ENCODE data around the gene KIF19.

KIF19 gene

DNA sequence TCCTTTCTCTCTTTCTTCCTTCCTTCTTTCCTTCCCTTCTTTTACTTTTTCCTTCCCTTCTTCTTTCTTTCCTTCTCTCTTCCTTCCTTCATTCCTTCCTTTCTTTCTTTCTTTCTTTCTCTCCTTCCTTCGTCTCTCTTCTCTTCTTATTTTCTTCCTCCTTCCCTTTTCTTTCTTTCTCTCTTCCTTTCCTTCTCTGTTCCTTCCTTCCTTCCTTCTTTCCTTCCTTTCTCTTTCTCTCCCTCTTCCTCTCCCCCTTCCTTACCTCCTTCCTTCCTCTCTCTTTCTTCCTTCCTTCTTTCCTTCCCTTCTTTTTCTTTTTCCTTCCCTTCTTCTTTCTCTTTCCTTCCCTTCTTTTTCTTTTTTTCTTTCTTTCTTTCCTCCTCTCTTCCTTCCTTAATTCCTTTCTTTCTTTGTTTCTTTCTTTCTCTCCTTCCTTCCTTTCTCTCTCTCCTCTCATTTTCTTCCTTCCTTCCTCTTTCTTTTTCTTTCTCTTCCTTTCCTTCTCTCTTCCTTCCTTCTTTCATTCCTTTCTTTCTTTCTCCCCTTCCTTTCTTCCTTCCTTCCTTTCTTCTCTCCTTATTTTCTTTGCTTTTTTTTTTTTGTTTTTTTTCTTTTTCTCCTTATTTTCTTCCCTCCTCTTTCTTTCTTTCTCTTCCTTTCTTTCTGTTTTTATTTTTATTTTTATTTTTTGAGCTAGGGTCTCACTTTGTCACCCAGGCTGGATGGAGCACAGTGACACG is 64.1 kb downstream of the KIF19 start:
- H3K9me3 Mint-ChIP-seq = peaks cover 2% of the 10 kb centered on the region

DNA sequence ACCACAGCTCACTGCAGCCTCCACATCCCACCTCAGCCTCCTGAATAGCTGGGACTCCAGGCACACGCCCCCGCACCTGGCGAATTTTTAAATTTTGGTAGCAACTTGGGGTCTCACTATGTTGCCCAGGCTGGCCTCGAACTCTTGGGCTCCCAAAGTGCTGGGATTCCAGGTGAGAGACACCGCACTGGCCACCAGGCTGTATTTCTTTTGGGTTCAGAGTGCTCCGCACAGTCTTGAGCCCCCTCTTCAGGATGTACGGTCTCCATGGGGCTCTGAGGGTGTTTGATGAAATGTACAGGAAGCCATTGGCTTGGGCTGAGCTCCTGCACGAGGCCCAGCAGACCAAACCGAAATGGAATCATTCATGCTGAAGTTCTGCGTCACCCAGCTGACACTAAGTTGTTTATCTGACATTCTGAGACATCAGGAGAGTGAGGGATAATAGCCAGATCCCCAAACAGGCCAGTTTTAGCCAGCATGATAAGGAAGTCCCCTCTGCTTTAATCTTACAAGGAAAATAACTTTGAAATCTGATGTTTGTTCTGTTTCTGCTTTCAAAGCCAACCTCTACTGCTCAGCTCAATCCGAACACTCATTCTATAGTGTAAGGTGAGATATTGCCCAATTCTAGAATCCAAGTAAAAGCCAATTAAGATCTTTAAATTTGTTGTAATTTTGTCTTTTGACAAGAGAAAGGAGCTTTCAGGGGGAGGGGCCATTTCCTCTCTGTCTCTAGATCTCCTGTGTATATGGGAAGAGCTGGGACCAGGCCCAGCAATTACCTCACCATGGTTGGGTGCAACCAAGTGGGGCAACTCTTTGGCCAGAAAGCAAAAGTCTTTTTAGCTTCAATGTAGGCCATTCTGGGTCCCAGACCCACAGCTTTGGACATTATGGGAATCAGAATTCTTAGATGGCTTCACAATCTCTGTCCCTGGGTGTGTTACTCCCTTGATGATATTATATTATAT is 64.9 kb downstream of the KIF19 start:
- H3K36me3 Mint-ChIP-seq (ENCODE audit: low read depth) = no peaks in the 10 kb centered on the region
- peaks cover 8% of the 10 kb centered on the region for H3K27me3 Mint-ChIP-seq (ENCODE audit: low read depth)

More for the DNA sequence above, 64.1 kb downstream of the KIF19 start:
- peaks cover 39% of the 10 kb centered on the region for H3K4me1 Mint-ChIP-seq
- H3K27ac Mint-ChIP-seq = no peak overlapping the region
- no peaks in the 10 kb centered on the region for H3K36me3 Mint-ChIP-seq (ENCODE audit: low read depth)
- peaks cover 5% of the 10 kb centered on the region for H3K27me3 Mint-ChIP-seq (ENCODE audit: low read depth)
- no peak for TF ChIP-seq CTCF (IDR thresholded peaks at IDR 0.05; ENCODE audit: unreplicated experiment in 3 of 3)
- no peak overlapping the region for H3K4me3 Mint-ChIP-seq

DNA sequence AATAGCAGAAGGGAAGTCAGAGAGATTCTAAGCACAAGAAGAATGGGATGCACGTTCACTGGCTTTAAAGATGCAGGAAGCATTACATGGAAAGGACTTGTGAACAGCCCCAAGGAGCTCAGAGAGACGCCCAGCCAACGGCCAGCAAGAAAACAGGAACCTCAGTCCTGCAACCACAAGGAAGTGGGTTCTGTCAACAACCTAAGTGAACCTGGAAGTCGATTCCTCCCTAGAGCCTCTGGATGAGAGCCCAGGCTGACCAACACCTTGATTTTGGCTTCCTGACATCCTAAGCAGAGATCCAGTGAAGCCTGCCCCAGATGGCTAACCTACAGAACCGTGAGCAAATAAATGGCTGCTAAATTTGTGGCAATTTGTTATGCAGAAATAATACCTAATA is 65.7 kb downstream of the KIF19 start:
- no peak overlapping the region for H3K4me3 Mint-ChIP-seq
- H3K4me1 Mint-ChIP-seq = peaks cover 39% of the 10 kb centered on the region
- peaks cover 6% of the 10 kb centered on the region for H3K27me3 Mint-ChIP-seq (ENCODE audit: low read depth)
- no peaks in the 10 kb centered on the region for H3K36me3 Mint-ChIP-seq (ENCODE audit: low read depth)
- H3K27ac Mint-ChIP-seq = peak overlapping the region in 1 of 3 experiments; percentile 7
- TF ChIP-seq CTCF (IDR thresholded peaks at IDR 0.05; ENCODE audit: unreplicated experiment in 3 of 3) = no peak
- peaks cover 2% of the 10 kb centered on the region for H3K9me3 Mint-ChIP-seq

More for the DNA sequence above, 64.9 kb downstream of the KIF19 start:
- Mint-ChIP-seq H3K27ac (peak overlapping the region in 1 of 3 experiments; percentile 15), H3K4me1 (peaks cover 45% of the 10 kb centered on the region), H3K9me3 (peaks cover 2% of the 10 kb centered on the region), H3K4me3 (no peak overlapping the region)
- no peak for TF ChIP-seq CTCF (IDR thresholded peaks at IDR 0.05; ENCODE audit: unreplicated experiment in 3 of 3)

- peaks cover 38% of the 10 kb centered on the region for H3K4me1 Mint-ChIP-seq
- H3K4me3 Mint-ChIP-seq = no peak overlapping the region
- peaks cover 2% of the 10 kb centered on the region for H3K9me3 Mint-ChIP-seq
- H3K27me3 Mint-ChIP-seq (ENCODE audit: low read depth) = peaks cover 5% of the 10 kb centered on the region
- H3K27ac Mint-ChIP-seq = peak overlapping the region in 1 of 3 experiments; percentile 15
- no peak for TF ChIP-seq CTCF (IDR thresholded peaks at IDR 0.05; ENCODE audit: unreplicated experiment in 3 of 3)
- no peaks in the 10 kb centered on the region for H3K36me3 Mint-ChIP-seq (ENCODE audit: low read depth)
Observed at GRCh38 chr17:74392848-74393247, 66.8 kb downstream of the KIF19 start.

DNA sequence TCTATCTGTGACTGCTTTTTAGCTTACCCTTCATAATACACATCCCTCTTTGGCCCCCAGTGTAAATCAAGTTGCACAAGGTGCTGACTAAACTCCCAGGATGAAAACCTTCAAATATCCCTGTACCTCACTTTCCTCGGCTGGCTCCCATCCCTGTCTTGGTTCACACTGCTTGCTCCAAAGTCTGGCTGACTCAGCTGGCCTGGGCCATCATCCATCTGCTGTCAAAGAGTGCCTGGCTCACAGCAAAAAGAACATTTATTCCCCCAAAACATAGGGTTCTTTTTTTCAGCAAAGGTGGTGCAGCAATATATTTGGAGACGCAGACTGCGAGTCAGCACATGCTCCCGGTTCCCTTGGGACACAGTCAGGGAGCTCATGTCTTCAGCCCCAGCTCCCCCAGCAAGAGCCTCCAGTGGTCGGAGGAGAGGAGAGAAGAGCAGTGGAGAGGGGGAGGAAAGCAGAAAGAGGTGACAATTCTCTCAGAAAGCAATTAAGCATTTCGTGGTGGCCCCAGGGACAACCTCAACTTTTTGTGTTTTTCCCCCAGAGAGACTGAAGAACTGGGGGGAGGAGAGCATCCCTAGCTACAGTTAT is 67.4 kb downstream of the KIF19 start:
- no peaks in the 10 kb centered on the region for H3K36me3 Mint-ChIP-seq (ENCODE audit: low read depth)
- H3K4me3 Mint-ChIP-seq = no peak overlapping the region
- peaks cover 5% of the 10 kb centered on the region for H3K27me3 Mint-ChIP-seq (ENCODE audit: low read depth)
- H3K4me1 Mint-ChIP-seq = peaks cover 38% of the 10 kb centered on the region
- H3K9me3 Mint-ChIP-seq = peaks cover 2% of the 10 kb centered on the region
- no peak for TF ChIP-seq CTCF (IDR thresholded peaks at IDR 0.05; ENCODE audit: unreplicated experiment in 3 of 3)
- peak overlapping the region in 2 of 3 experiments; percentile 15 to 41 for H3K27ac Mint-ChIP-seq

All from nephron (organoid).